Thyroid gland (tissue), 4 donors: ENCODE data around the gene TENT4B. TPM values are rescaled to one million over a fixed set of nuclear protein-coding genes. Genes with fewer than 3 reads are reported as not detected.

Experiments used
- DNase-seq, 2 donors: peaks; one replicate each; pipeline ENCODE4 v3.0.0-alpha.2; 2019
- H3K27ac ChIP-seq, 3 donors: fragments of 200-600 bp; sonication (generic); 1 replicate in 2 of 3; 2 replicates in 1 of 3; pipeline ENCODE4 v1.5.1; 2016 to 2019; ENCODE audit warnings: mild to moderate bottlenecking in 1 of 3, moderate library complexity in 1 of 3
- H3K27me3 ChIP-seq: fragments of 200-600 bp; sonication (generic); one replicate; pipeline ENCODE4 v1.5.1; 2019
- H3K36me3 ChIP-seq, 2 donors: fragments of 200-600 bp; sonication (generic); one replicate each; pipeline ENCODE4 v1.5.1; 2016 to 2019
- H3K4me1 ChIP-seq, 2 donors: fragments of 200-600 bp; sonication (generic); one replicate each; pipeline ENCODE4 v1.5.1; 2017 to 2019
- H3K4me3 ChIP-seq, 3 donors: fragments of 200-600 bp; sonication (generic); replicated peaks in 1 of 3; 1 replicate in 2 of 3; 2 replicates in 1 of 3; pipeline ENCODE4 v1.5.1; 2016; ENCODE audit warnings: mild to moderate bottlenecking in 1 of 3
- H3K9me3 ChIP-seq: fragments of 200-600 bp; sonication (generic); one replicate; pipeline ENCODE4 v1.5.1; 2017
- POLR2A ChIP-seq, 2 donors: fragments of 450-650 bp; IDR thresholded peaks; one replicate each; pipeline ENCODE4 v1.6.1; 2017; ENCODE audit warnings: antibody characterized with exemption in 2 of 2, mild to moderate bottlenecking in 2 of 2, moderate library complexity in 1 of 2
- WGBS, 2 donors: methylation state at CpG; one replicate each; pipeline ENCODE4 v1.1.5; 2017; 5-methylcytosine and 5-hydroxymethylcytosine counted together
- intact Hi-C: fragments of 100-400 bp; cut with DNase I; formaldehyde crosslinking; loops from one replicate; pipeline ENCODE4 v1.15.1; 2023
- total RNA-seq, 4 donors: library from RNA; depleted of rRNA; stranded (reverse); fragments of >200 nt; gene quantifications; one replicate each; pipeline ENCODE4 v1.2.3, GENCODE V29; 2016
- TF ChIP-seq, protein P1 (sequence below), 6 experiments: fragments of 200-600 bp in 3 of 6; fragments of 450-650 bp in 3 of 6; sonication (generic) in 3 of 6; IDR thresholded peaks; one replicate each; pipeline ENCODE4 v1.5.1; 2016 to 2019; ENCODE audit warnings: antibody characterized with exemption in 6 of 6, mild to moderate bottlenecking in 2 of 6, inconsistent platforms in 1 of 6, moderate library complexity in 1 of 6

The TENT4B gene
- total RNA-seq, 4 donors from 2014 or later, result 10.0 to 14.7 (median 11.4) TPM

DNA sequence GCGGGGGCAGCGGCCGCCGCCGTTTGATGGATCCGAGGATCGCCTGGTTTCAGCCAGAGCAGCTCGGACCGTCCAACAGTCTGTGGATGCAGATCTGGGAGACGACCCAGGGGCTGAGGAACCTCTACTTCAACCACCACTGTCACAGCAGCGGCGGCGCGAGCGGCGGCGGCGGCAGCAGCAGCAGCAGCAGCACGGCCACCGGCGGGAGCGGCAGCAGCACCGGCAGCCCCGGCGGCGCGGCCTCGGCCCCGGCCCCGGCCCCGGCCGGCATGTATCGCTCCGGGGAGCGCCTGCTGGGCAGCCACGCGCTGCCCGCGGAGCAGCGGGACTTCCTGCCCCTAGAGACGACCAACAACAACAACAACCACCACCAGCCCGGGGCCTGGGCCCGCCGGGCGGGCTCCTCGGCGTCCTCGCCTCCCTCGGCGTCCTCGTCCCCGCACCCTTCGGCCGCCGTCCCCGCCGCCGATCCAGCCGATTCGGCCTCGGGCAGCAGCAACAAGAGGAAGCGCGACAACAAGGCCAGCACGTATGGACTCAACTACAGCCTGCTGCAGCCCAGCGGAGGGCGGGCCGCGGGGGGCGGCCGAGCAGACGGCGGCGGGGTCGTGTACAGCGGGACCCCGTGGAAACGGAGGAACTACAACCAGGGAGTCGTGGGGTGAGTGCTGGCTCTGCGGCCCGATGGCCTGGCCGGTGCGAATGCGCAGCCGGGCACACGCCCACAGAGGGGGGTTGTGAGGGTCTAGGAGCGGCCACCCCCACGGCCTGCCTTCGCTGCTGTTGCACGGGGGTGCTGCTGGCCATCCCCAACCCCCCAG, 702 bp downstream of the TENT4B start:
- H3K36me3 ChIP-seq, result no peaks in the 10 kb centered on the region
- 1 to 5% methylated on average over 4 to 12 of the region's 89 CpGs for WGBS, 2 donors
- peak; percentile 16 to 32 for DNase-seq
- H3K4me3 ChIP-seq, result peak overlapping the region; percentile 80 to 90 (median 87)
- no peak for TF ChIP-seq POLR2A (IDR thresholded peaks at IDR 0.05)
- TF ChIP-seq, protein P1, sequence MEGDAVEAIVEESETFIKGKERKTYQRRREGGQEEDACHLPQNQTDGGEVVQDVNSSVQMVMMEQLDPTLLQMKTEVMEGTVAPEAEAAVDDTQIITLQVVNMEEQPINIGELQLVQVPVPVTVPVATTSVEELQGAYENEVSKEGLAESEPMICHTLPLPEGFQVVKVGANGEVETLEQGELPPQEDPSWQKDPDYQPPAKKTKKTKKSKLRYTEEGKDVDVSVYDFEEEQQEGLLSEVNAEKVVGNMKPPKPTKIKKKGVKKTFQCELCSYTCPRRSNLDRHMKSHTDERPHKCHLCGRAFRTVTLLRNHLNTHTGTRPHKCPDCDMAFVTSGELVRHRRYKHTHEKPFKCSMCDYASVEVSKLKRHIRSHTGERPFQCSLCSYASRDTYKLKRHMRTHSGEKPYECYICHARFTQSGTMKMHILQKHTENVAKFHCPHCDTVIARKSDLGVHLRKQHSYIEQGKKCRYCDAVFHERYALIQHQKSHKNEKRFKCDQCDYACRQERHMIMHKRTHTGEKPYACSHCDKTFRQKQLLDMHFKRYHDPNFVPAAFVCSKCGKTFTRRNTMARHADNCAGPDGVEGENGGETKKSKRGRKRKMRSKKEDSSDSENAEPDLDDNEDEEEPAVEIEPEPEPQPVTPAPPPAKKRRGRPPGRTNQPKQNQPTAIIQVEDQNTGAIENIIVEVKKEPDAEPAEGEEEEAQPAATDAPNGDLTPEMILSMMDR (IDR thresholded peaks at IDR 0.05), result no peak
- no peaks in the 10 kb centered on the region for H3K27me3 ChIP-seq
- H3K4me1 ChIP-seq, result peaks cover 17 to 29% of the 10 kb centered on the region in 2 donors
- intact Hi-C loops, result loop anchor here (10.0 kb wide), 3 partner anchors 61 to 129 kb away; partner anchors contain the start of genes CNEP1R1 and HEATR3
- peak overlapping the region; percentile 29 to 73 (median 37) for H3K27ac ChIP-seq
- no peaks in the 10 kb centered on the region for H3K9me3 ChIP-seq

DNA sequence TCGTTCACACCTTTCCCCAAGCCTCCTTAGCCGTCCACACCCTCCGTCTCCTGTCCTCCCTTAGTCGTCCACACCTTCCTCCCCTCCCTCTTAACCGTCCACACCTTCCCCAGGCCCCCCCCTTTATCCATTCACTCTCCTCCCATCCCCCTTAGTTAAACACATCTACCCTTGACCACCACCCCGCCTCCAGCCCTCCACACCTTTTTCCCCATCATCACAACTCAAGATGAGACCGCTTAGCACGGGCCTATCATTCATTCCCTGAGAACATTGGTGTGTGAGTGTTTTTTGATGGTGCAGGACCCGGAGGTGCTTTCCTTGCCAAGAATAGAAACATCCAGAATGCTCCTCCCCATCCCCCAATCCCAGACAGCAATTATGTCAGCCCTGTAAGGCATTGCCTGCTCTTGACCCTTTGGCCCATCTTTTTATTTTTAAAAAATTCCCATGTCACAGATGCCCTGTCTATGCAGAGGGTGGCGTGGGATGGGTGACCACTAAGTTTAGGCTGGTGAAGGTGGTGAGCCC, 1.4 kb downstream of the TENT4B start:
- H3K27me3 ChIP-seq, result no peaks in the 10 kb centered on the region
- no peaks in the 10 kb centered on the region for H3K9me3 ChIP-seq
- H3K36me3 ChIP-seq, result no peaks in the 10 kb centered on the region
- TF ChIP-seq, protein P1 (IDR thresholded peaks at IDR 0.05), result no peak
- TF ChIP-seq POLR2A (IDR thresholded peaks at IDR 0.05), result no peak
- WGBS, 2 donors, result 21 to 25% methylated on average over 10 of the region's 10 CpGs
- peak overlapping the region in 2 of 3 donors; percentile 80 to 90 for H3K4me3 ChIP-seq
- H3K4me1 ChIP-seq, result peaks cover 17 to 30% of the 10 kb centered on the region in 2 donors
- intact Hi-C loops, result loop anchor here (10.0 kb wide), 3 partner anchors 60 to 130 kb away; partner anchors contain the start of genes CNEP1R1 and HEATR3
- DNase-seq, result peak; percentile 15 to 24
- peak overlapping the region in 2 of 3 donors; percentile 37 to 73 for H3K27ac ChIP-seq

DNA sequence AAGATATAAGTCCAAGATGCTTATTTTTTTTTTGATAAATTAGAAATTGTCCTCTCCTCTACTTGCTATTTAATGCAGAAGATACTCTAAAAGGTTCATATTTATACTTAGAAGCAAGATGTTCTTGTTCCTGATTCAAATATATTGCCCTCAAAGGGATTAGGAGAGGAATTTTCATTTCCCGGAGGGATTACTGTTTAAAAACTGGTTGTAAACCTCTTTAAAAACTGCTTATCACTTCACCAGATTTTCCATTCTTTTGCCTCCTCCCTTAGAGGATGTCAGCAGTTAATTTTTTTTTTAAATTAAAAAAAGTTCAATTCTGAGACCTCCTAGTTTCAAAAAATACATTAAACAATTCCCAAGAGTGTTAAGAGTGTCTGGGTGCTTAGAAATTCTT, 2.8 kb downstream of the TENT4B start:
- no peak overlapping the region for H3K27ac ChIP-seq
- no peaks in the 10 kb centered on the region for H3K36me3 ChIP-seq
- H3K9me3 ChIP-seq, result no peaks in the 10 kb centered on the region
- peaks cover 17 to 30% of the 10 kb centered on the region in 2 donors for H3K4me1 ChIP-seq
- no peak overlapping the region for H3K4me3 ChIP-seq
- DNase-seq, result no peak
- intact Hi-C loops, result loop anchor here (10.0 kb wide), 3 partner anchors 59 to 131 kb away; partner anchors contain the start of genes CNEP1R1 and HEATR3
- 73 to 85% methylated on average over 1 of the region's 1 CpG for WGBS, 2 donors
- H3K27me3 ChIP-seq, result no peaks in the 10 kb centered on the region
- TF ChIP-seq POLR2A (IDR thresholded peaks at IDR 0.05), result no peak
- TF ChIP-seq, protein P1 (IDR thresholded peaks at IDR 0.05), result no peak

DNA sequence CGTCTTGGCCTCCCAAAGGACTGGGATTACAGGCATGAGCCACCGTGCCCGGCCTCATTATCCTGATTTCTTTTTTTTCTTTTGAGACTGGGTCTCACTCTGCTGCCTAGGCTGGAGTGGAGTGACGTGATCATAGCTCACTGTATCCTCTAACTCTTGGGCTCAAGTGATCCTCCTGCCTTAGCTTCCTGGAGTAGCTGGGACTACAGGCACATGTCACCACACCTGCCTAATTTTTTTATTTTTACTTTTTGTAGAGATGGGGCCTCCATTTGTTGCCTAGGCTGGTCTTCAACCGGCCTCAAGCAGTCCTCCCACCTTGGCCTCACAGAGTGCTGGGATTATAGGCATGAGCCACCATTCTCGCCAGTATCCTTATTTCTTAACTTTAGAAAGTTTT, 3.5 kb downstream of the TENT4B start:
- Histone ChIP-seq H3K27me3 (no peaks in the 10 kb centered on the region), H3K4me1 (peaks cover 17 to 30% of the 10 kb centered on the region in 2 donors), H3K4me3 (no peak overlapping the region), H3K9me3 (no peaks in the 10 kb centered on the region), H3K36me3 (no peaks in the 10 kb centered on the region), H3K27ac (no peak overlapping the region)
- WGBS, 2 donors, result 93 to 96% methylated on average over 6 of the region's 6 CpGs
- DNase-seq, result no peak
- intact Hi-C loops, result loop anchor here (10.0 kb wide), 3 partner anchors 58 to 132 kb away; partner anchors contain the start of genes CNEP1R1 and HEATR3
- TF ChIP-seq, protein P1 (IDR thresholded peaks at IDR 0.05), result no peak
- no peak for TF ChIP-seq POLR2A (IDR thresholded peaks at IDR 0.05)
